ENCODE results near the gene GADD45G. TPM values are rescaled to one million over a fixed set of nuclear protein-coding genes. Genes with fewer than 3 reads are reported as not detected.

Gene GADD45G
- 0.31 to 0.53 TPM (median 0.37 TPM) in 4 of 5 replicates, not detected in the other for total RNA-seq (2022; extraction: Qiagen RNA extraction; ENCODE audit: low read depth)

DNA sequence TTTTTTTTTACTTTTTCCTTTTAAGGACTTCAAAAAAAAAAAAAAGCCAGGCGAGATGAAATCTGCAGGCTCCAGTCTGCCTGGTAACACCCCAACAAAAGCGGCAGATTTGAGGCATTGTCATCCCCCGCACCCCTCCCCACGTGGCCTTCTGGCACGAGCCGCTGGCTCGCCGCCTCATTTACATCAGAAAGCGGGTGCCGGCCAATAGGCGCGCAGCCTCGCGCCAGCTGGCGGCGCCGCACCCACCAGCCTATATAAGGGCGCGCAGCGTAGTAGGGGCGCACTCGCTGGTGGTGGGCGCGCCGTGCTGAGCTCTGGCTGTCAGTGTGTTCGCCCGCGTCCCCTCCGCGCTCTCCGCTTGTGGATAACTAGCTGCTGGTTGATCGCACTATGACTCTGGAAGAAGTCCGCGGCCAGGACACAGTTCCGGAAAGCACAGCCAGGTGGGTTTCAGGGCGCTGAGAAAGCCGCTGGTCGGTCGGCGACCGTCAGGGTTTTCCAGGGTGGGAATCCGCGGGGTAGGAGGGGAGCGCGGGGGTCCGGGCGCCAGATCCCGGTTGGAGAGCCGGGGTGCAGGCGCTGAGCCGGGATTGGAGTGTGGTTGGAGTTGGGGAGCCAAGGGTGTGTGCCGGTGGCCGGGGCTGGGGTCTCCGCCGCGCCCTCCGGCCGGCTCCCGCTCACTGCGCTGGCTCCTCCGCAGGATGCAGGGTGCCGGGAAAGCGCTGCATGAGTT, at the start of gene GADD45G:
Gene GADD45G, plus strand, starts transcription at position 284 of the 736 bp plus-strand sequence. Its CDS starts 110 bp downstream, at position 394.

Other genes with a start within 250 kb of the GADD45G start
- gene SEMA4D, start 106.9 kb upstream of the GADD45G start, total RNA-seq (2022; extraction: Qiagen RNA extraction; ENCODE audit: low read depth): 3.7 to 10.0 TPM (median 5.8 TPM) in 5 replicates